SK-N-SH treated with all-trans-retinoic acid at 6 μM for 48 hours (cell line): Measurements from ENCODE around the gene PHLDB3.

Experiments used
- ATAC-seq: fragments of 200-7000 bp; cut with Tn5 transposase; 3 replicates; pipeline ENCODE4 v1.9.1; 2020; ENCODE audit warnings: mild to moderate bottlenecking, moderate library complexity
- ARNTL ChIP-seq: fragments of 450-650 bp; formaldehyde crosslinking; IDR thresholded peaks from 2 replicates; pipeline ENCODE4 v1.5.0; 2020; ENCODE audit warnings: low read depth, mild to moderate bottlenecking, moderate library complexity, borderline replicate concordance
- BACH2 ChIP-seq: fragments of 250-450 bp; sonication (Bioruptor Pico); IDR thresholded peaks from 2 replicates; pipeline ENCODE4 v1.9.0; 2021; ENCODE audit warnings: mild to moderate bottlenecking, borderline replicate concordance
- CREB5 ChIP-seq: fragments of 250-450 bp; sonication (Bioruptor Pico); IDR thresholded peaks from 2 replicates; pipeline ENCODE4 v1.5.1; 2020; ENCODE audit warnings: low read depth, mild to moderate bottlenecking, moderate library complexity
- CSDC2 ChIP-seq: fragments of 250-450 bp; sonication (Bioruptor Pico); IDR thresholded peaks from 2 replicates; pipeline ENCODE4 v1.5.0; 2020; ENCODE audit warnings: mild to moderate bottlenecking, moderate library complexity
- ESRRG ChIP-seq: fragments of 250-450 bp; sonication (Bioruptor Pico); IDR thresholded peaks from 2 replicates; pipeline ENCODE4 v1.6.1; 2021; ENCODE audit warnings: mild to moderate bottlenecking
- GLIS3 ChIP-seq: fragments of 250-450 bp; sonication (Bioruptor Pico); IDR thresholded peaks from 2 replicates; pipeline ENCODE4 v1.5.0; 2020; ENCODE audit warnings: mild to moderate bottlenecking, moderate library complexity
- ISL1 ChIP-seq: fragments of 250-450 bp; sonication (Bioruptor Pico); IDR thresholded peaks from 2 replicates; pipeline ENCODE4 v2.1.2; 2022; ENCODE audit warnings: mild to moderate bottlenecking, moderate library complexity
- OSR1 ChIP-seq: fragments of 250-450 bp; sonication (Bioruptor Pico); IDR thresholded peaks from 2 replicates; pipeline ENCODE4 v1.8.0; 2022; ENCODE audit warnings: moderate library complexity, mild to moderate bottlenecking, inconsistent platforms
- PPARA ChIP-seq: fragments of 250-450 bp; sonication (Bioruptor Pico); IDR thresholded peaks from 2 replicates; pipeline ENCODE4 v1.5.0; 2020; ENCODE audit warnings: mild to moderate bottlenecking, borderline replicate concordance
- RARB ChIP-seq: fragments of 250-450 bp; sonication (Bioruptor Pico); IDR thresholded peaks from 2 replicates; pipeline ENCODE4 v1.8.0; 2021; ENCODE audit warnings: mild to moderate bottlenecking, moderate library complexity
- SNAI2 ChIP-seq: fragments of 250-450 bp; sonication (Bioruptor Pico); IDR thresholded peaks from 2 replicates; pipeline ENCODE4 v1.5.0; 2020; ENCODE audit warnings: mild to moderate bottlenecking, moderate library complexity
- TCF4 ChIP-seq: fragments of 250-450 bp; sonication (Bioruptor Pico); IDR thresholded peaks from 2 replicates; pipeline ENCODE4 v1.8.0; 2021; ENCODE audit warnings: mild to moderate bottlenecking, moderate library complexity, borderline replicate concordance
- TOX ChIP-seq: fragments of 250-450 bp; sonication (Bioruptor Pico); IDR thresholded peaks from 2 replicates; pipeline ENCODE4 v1.8.0; 2021; ENCODE audit warnings: mild to moderate bottlenecking, moderate library complexity, borderline replicate concordance
- TSHZ2 ChIP-seq: fragments of 250-450 bp; sonication (Bioruptor Pico); IDR thresholded peaks from 2 replicates; pipeline ENCODE4 v1.5.0; 2020; ENCODE audit warnings: mild to moderate bottlenecking, moderate library complexity
- ZC3H10 ChIP-seq: fragments of 250-450 bp; sonication (Bioruptor Pico); IDR thresholded peaks from 2 replicates; pipeline ENCODE4 v1.5.1; 2021; ENCODE audit warnings: mild to moderate bottlenecking, moderate library complexity
- ZFP3 ChIP-seq: fragments of 250-450 bp; sonication (Bioruptor Pico); IDR thresholded peaks from 2 replicates; pipeline ENCODE4 v1.5.0; 2020; ENCODE audit warnings: mild to moderate bottlenecking, moderate library complexity
- ZNF565 ChIP-seq: fragments of 450-650 bp; formaldehyde crosslinking; conservative IDR thresholded peaks from 2 replicates; pipeline ENCODE4 v1.5.0; 2020; ENCODE audit warnings: low read depth, mild to moderate bottlenecking, moderate library complexity
- ZNF70 ChIP-seq: fragments of 450-650 bp; formaldehyde crosslinking; IDR thresholded peaks from 2 replicates; pipeline ENCODE4 v1.5.0; 2020; ENCODE audit warnings: mild to moderate bottlenecking, moderate library complexity
- ZNF8 ChIP-seq: fragments of 450-650 bp; formaldehyde crosslinking; IDR thresholded peaks from 2 replicates; pipeline ENCODE4 v1.5.0; 2020; ENCODE audit warnings: mild to moderate bottlenecking, moderate library complexity
- TF ChIP-seq, protein P1 (sequence below): fragments of 250-450 bp; sonication (Bioruptor Pico); IDR thresholded peaks from 2 replicates; pipeline ENCODE4 v1.5.1; 2021; ENCODE audit warnings: mild to moderate bottlenecking, moderate library complexity
- TF ChIP-seq, protein P2 (sequence below): fragments of 250-450 bp; sonication (Bioruptor Pico); IDR thresholded peaks from 2 replicates; pipeline ENCODE4 v1.8.0; 2020; ENCODE audit warnings: mild to moderate bottlenecking, moderate library complexity, borderline replicate concordance
- TF ChIP-seq, protein P3 (sequence below): fragments of 250-450 bp; sonication (Bioruptor Pico); IDR thresholded peaks from 2 replicates; pipeline ENCODE4 v1.8.0; 2021; ENCODE audit warnings: low read depth, mild to moderate bottlenecking, moderate library complexity, borderline replicate concordance

PHLDB3 gene

DNA sequence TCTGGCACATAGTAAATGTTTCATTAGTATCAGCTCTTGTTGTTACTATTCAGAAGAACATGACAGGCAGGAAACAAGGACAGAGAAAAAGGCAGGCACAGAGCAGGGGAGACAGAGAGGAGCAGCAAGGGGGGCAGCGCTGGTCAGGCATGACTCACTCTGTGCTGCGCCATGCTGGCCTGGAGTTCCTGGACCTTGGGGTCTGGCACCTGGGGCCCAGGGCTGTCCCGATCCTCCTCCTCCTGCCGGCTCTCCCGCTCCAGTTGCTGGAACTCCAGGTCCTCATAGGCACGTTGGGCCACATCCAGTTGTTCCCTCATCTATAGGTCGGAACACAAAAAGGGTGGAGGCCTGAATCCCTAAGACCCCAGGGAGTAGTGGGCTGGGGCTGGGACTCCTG lies 7.6 kb downstream of the PHLDB3 start:
- ATAC-seq, result no peak
- no peak for TF ChIP-seq ZNF565
- no peak for TF ChIP-seq ESRRG (CRISPR knock-in tag)
- TF ChIP-seq ZNF8, result no peak
- no peak for TF ChIP-seq BACH2 (CRISPR knock-in tag)
- TF ChIP-seq TCF4 (CRISPR knock-in tag), result no peak
- no peak for TF ChIP-seq CREB5 (CRISPR knock-in tag)

- no peak for TF ChIP-seq ZNF8
- TF ChIP-seq PPARA (CRISPR knock-in tag), result no peak
- TF ChIP-seq, protein P1, sequence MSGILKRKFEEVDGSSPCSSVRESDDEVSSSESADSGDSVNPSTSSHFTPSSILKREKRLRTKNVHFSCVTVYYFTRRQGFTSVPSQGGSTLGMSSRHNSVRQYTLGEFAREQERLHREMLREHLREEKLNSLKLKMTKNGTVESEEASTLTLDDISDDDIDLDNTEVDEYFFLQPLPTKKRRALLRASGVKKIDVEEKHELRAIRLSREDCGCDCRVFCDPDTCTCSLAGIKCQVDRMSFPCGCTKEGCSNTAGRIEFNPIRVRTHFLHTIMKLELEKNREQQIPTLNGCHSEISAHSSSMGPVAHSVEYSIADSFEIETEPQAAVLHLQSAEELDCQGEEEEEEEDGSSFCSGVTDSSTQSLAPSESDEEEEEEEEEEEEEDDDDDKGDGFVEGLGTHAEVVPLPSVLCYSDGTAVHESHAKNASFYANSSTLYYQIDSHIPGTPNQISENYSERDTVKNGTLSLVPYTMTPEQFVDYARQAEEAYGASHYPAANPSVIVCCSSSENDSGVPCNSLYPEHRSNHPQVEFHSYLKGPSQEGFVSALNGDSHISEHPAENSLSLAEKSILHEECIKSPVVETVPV (CRISPR knock-in tag), result no peak
- TF ChIP-seq ZFP3 (CRISPR knock-in tag), result no peak
- TF ChIP-seq ESRRG (CRISPR knock-in tag), result no peak
- no peak for TF ChIP-seq BACH2 (CRISPR knock-in tag)
- TF ChIP-seq GLIS3 (CRISPR knock-in tag), result no peak
- TF ChIP-seq, protein P2, sequence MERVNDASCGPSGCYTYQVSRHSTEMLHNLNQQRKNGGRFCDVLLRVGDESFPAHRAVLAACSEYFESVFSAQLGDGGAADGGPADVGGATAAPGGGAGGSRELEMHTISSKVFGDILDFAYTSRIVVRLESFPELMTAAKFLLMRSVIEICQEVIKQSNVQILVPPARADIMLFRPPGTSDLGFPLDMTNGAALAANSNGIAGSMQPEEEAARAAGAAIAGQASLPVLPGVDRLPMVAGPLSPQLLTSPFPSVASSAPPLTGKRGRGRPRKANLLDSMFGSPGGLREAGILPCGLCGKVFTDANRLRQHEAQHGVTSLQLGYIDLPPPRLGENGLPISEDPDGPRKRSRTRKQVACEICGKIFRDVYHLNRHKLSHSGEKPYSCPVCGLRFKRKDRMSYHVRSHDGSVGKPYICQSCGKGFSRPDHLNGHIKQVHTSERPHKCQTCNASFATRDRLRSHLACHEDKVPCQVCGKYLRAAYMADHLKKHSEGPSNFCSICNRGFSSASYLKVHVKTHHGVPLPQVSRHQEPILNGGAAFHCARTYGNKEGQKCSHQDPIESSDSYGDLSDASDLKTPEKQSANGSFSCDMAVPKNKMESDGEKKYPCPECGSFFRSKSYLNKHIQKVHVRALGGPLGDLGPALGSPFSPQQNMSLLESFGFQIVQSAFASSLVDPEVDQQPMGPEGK (CRISPR knock-in tag), result no peak
- TF ChIP-seq ISL1 (CRISPR knock-in tag), result no peak
- no peak for TF ChIP-seq OSR1 (CRISPR knock-in tag)
- no peak for TF ChIP-seq CSDC2
- TF ChIP-seq, protein P3, sequence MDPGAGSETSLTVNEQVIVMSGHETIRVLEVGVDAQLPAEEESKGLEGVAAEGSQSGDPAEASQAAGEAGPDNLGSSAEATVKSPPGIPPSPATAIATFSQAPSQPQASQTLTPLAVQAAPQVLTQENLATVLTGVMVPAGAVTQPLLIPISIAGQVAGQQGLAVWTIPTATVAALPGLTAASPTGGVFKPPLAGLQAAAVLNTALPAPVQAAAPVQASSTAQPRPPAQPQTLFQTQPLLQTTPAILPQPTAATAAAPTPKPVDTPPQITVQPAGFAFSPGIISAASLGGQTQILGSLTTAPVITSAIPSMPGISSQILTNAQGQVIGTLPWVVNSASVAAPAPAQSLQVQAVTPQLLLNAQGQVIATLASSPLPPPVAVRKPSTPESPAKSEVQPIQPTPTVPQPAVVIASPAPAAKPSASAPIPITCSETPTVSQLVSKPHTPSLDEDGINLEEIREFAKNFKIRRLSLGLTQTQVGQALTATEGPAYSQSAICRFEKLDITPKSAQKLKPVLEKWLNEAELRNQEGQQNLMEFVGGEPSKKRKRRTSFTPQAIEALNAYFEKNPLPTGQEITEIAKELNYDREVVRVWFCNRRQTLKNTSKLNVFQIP, result no peak
- TF ChIP-seq ZNF565, result no peak
- ATAC-seq, result no peak
Observed at GRCh38 chr19:43495082-43495481, 9.5 kb downstream of the PHLDB3 start.

DNA sequence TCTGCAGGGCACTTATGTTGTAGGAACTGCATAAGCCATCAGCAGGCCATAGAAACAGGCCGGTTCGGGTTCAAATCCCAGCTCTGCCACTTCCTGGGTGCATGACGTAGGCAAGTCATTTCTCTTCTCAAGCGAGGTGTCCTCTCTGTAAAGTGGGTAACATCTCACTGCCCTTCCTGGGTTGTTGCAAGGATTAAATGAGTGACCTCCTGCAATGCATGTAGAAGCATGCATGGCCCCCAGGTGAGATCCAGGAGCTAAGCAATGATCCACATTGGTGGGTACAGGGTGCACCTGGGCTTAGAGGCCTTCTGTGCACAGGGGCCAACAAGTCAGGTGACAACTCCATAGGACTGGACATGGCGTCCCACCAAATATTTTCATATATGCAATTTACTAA lies 13.8 kb downstream of the PHLDB3 start:
- TF ChIP-seq ZC3H10 (no peak), SNAI2 (CRISPR knock-in tag) (no peak), ISL1 (CRISPR knock-in tag) (no peak), CREB5 (CRISPR knock-in tag) (no peak), ZFP3 (CRISPR knock-in tag) (no peak), TCF4 (CRISPR knock-in tag) (no peak), RARB (CRISPR knock-in tag) (no peak), ZNF565 (no peak), TSHZ2 (CRISPR knock-in tag) (no peak), ARNTL (no peak), GLIS3 (CRISPR knock-in tag) (no peak), ZNF70 (no peak), ESRRG (CRISPR knock-in tag) (no peak), BACH2 (CRISPR knock-in tag) (no peak), TOX (CRISPR knock-in tag) (no peak), OSR1 (CRISPR knock-in tag) (no peak), CSDC2 (no peak)
- TF ChIP-seq, protein P1 (CRISPR knock-in tag), result no peak
- TF ChIP-seq, protein P2 (CRISPR knock-in tag), result no peak
- no peak for ATAC-seq
